Activated CD8-positive, alpha-beta memory T cell treated with anti-CD3 and anti-CD28 coated beads for 4 hours (primary cell): ENCODE data around the gene ERGIC1.
"Not testable (repeated sequence)": the region's sequence is repeated elsewhere in the genome, so short reads cannot be mapped to it uniquely, and the experiment has no call there.

Experiments
- DNase-seq, 2 donors: peaks; one replicate each; pipeline ENCODE4 v3.0.0-alpha.2; 2020; ENCODE audit warnings: low read depth in 2 of 2

ERGIC1 gene

GRCh38 chr5:172881691-172882370 is 47.8 kb downstream of the ERGIC1 start:
- no peak for DNase-seq

GRCh38 chr5:172883066-172883465 is 49.0 kb downstream of the ERGIC1 start:
- no peak for DNase-seq

DNA sequence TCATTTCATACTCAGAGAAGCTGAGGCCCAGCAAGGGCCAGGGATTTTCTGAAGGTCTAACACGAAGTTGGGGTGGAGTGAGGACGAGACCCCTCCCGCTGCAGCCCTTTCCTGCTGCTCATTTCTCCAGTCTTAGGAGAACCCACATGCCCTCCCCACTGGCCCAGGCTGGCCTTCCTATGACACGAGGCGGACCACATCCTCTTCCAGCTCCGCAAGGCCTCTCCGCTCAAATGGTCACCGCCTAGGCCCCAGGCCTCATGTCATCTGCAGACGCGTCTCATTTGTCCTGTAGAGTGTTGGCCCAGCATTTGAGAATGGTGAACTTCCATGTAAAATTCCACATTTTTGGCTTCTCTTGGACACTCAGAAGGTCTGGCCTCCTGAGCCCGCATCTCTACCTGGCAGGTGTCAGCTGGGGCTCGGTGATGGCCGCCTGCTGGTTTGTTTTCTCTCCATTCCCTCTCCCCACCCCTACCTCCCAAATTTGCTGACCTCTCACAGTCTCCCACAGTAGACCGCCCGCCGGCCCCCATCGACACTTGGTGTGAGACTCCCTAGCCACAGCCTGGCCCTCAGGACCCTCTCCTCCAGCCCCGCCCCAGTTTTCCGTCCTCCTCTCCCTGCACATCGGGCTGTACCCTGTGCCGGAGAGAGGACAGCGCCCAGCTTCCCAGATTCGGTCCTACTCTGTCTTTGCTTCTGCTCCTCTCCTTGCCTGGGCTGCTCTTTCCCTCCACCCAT is 51.7 kb downstream of the ERGIC1 start:
- DNase-seq, result no peak

DNA sequence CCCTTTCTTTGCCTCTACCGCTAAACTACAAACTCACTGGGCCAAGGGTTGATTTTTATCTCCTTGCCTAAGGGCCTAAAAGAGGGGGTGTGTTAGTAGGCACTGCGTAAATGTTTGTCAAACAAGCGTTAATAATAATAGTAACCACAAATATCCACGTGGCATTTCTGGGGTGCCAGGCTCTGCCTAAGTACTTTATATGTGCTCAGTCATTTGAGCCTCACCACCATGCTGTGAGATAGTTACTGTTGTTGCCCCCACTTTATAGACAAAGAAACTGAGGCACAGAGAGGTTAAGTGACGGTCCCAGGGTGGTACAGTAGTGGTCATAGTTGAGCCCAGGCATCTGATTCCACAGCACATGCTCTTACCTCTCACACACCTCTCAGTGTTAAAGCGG is 52.4 kb downstream of the ERGIC1 start:
- no peak for DNase-seq

DNA sequence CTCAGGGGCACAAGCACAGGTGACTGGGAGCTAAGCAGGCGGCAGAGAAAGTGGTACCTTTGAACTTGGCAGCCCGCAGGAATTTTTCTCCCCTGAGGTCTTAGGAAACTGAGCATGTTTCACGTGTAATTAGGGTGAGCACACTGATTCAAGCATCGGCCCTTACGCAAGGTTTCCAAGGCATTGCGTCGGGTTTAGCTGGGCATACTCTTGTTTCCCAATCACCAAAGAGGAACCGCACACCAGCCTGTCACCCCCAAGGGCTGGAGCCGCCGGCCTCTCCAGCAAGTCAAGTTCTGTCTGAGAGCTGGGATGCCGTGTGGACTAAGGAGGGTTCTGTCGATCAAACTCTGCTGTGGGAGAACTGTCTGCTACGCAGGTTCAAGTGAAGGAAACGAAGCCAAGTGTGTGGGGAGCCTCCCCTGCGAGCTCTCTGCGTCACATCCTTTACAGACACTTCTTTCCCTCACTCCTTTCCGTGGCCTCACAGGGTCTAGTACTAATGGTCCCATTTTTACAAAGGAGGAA is 53.0 kb downstream of the ERGIC1 start:
- DNase-seq, result no peak

GRCh38 chr5:172887692-172888091 is 53.6 kb downstream of the ERGIC1 start:
- no peak for DNase-seq

- no peak for DNase-seq
Observed at GRCh38 chr5:172890659-172891058, 56.6 kb downstream of the ERGIC1 start.

DNA sequence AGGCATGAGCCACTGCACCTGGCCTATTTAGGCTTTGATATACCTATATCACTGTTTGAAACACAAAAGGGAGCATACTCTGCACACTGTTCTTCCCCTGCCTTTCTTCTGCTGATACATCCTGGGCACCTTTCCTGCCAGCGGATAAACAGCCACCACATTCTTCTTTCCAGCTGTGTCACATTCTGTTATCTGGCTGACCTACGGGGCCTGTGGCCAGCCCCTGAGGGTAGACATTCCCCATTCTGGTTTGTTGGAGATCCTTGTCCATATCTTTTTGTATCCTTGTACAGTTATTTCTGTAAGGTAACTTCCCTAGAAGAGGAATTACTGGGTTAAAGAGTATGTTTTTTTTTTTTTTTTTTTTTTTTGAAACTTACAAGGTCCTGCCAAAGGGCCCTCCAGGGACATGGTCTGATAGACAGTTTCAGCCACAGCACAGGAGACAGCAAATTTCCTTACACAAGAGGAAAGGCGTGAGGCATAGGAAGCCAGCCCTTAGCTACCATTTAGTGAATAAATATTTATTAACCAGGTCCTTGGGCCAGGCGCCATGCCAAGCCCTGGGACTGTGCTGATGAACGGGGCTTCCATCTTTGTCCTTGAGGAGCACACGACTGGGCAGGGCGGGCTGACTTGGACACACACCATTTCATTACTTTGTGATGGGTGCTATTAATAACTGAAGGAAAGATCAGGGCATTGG is 57.8 kb downstream of the ERGIC1 start:
- no peak for DNase-seq

DNA sequence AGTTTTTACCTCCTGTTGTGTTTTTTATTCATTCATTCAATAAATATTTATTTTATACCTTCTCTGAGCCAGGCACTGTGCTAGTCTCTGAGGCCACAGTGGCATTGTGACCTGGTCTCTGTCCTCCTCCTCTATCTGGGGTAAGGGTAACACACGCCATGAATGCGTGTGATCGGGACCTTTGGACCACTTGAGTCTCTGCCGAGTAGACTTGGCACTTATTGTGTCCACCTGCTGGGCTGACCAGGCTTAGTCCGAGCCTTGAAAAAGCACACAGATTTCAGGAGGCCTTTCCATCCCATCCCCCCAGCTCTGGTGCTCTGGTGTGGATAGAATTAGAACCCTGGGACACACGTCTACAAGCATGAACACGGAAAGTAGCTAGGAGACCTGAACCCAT is 58.7 kb downstream of the ERGIC1 start:
- no peak for DNase-seq

GRCh38 chr5:172894767-172895388 is 60.8 kb downstream of the ERGIC1 start:
- DNase-seq, result no peak

GRCh38 chr5:172895549-172895948 is 61.5 kb downstream of the ERGIC1 start:
- DNase-seq, result no peak

GRCh38 chr5:172896465-172896864 is 62.4 kb downstream of the ERGIC1 start:
- no peak for DNase-seq

GRCh38 chr5:172897067-172897466 is 63.0 kb downstream of the ERGIC1 start:
- DNase-seq, result not testable (repeated sequence)

- no peak for DNase-seq
Observed at GRCh38 chr5:172897481-172898217, 63.6 kb downstream of the ERGIC1 start.

DNA sequence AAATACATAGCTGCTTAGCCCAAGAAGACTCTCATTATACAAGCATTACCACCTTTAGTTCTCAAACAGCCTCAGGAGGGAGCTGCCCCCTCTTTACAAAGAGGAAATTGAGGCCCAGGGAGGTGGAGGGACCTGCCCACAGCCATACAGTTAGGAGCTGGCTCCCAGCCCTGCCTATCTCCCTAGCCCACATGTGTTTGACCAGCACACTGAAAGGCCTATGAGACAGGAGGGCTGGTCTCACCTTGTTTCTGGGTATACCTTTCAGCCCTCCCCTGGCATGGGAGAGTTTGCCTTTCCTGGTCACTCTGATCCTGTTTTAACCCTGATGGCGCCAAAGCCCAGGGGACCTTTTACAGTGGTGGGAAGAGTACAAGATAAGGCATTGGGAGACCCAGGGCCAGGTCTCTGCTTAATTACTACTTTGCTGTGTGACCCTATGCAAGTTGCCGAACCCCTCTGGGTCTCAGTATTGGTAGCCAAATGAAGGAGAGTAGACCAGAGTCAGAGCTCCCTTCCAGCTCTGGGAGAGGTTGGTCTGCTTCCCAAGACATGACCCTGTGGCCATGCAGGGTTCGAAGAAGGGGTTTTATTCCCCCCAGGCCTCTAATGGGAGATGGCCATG is 64.3 kb downstream of the ERGIC1 start:
- no peak for DNase-seq

DNA sequence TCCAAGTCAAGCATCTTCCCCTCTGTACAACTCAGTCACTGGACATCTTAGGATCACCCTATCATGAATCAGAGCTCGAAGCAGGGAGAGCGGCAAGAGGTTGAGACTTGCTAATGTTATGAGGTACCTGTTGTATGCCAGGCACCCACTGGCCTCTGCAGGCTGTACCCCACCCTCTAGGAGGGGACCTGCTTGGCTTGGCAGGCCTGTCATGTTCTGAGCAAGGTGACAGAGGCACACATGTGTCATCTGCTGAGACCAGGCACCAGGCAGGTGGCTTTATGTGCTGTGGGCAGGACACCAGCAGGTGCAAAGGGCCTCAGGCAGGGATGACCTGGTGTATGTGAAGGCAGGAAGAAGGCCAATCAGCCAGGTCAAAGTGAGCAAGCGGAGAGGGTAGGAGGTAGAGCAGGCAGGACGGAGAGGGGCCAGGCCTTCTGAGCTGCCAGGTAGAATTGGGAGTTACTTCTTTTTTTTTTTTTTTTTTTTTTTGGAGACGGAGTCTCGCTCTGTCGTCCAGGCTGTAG is 64.9 kb downstream of the ERGIC1 start:
- no peak for DNase-seq

- DNase-seq, result no peak
Observed at GRCh38 chr5:172899436-172899835, 65.4 kb downstream of the ERGIC1 start.

- no peak for DNase-seq
Observed at GRCh38 chr5:172901012-172901780, 67.1 kb downstream of the ERGIC1 start.

DNA sequence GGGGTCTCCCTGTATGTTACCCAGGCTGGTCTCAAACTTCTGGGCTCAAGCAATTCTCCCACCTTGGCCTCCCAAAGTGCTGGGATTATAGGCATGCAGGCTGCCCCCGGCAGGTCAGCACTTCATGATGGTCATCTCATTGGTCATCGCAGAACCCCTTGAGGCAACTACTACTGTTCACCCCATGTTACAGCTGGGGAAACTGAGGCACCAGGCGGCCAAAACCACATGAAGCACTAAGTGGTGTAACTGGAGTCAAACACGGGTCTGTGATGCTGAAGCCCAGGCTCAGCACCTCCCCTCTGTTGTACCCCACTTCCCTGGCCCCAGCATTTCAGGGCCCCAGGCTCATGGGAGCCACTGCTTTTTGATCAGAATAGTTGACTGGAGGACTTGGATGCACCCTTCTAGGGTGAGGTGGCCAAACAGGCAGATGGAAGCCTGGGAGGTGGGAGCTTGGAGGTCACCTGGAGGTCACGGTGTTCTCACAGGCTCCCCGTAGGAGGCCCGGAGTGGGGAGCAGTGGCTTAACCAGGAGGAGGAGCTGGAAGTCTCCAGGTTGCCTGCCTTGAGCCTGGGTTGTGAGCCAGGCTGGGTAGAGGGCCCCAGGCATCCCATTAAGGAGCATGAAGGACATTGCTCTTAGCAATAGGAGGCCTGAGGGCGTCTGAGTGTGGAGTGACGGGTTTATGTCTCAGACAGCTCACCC is 67.9 kb downstream of the ERGIC1 start:
- no peak for DNase-seq
